GM19455 (cell line): ENCODE measurements around the gene EEF2KMT.
"Not testable (repeated sequence)": the region's sequence is repeated elsewhere in the genome, so short reads cannot be mapped to it uniquely, and the experiment has no call there.

Experiments used
- ATAC-seq: cut with Tn5 transposase; IDR thresholded peaks from one replicate; pipeline ENCODE4 v1.9.1; 2021; ENCODE audit not compliant: unreplicated experiment

The EEF2KMT gene

DNA sequence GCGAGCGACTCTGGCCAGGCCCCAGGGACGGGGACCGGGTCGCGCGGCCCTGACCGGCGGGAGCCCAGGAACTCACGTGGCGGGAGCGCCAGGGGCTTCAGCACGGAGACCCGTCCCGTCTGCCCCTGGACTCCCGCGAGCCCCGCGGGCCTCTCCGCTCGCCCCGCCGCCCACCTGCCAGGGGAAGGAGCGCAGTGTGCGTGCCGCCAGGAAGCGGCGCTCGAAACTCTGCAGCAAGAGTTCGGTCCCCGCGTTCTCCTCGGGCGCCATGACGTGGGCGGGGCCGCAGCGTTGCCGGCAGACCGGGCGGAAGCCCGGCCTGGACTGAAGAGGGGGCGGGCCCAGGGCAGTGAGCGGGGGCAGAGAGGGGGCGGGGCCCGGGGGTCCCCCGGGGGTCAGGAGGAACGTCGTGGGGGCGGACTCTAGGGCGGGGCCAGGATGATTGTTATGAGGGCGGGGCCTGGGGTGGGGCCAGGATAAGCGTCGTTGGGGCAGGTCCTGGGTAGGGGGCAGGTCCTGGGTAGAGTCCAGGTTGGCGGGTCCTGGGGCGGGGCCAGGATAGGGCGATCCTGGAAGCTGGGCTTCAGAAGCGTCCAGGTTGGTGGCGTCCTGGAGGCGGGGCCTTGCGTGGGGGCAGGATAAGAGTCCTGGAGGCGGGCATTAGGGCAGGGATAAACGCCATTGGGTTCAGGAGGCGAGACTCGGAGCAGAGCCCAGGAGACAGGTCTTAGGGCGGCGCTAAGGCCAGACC lies at the start of gene EEF2KMT:
EEF2KMT (minus strand) TSS at position 326 of the 751 bp plus-strand sequence; CDS start at position 270, 56 bp downstream.
- peak; percentile 95 for ATAC-seq

GRCh38 chr16:5144621-5144956 lies 47.0 kb upstream of the EEF2KMT start:
- ATAC-seq = not testable (repeated sequence)

DNA sequence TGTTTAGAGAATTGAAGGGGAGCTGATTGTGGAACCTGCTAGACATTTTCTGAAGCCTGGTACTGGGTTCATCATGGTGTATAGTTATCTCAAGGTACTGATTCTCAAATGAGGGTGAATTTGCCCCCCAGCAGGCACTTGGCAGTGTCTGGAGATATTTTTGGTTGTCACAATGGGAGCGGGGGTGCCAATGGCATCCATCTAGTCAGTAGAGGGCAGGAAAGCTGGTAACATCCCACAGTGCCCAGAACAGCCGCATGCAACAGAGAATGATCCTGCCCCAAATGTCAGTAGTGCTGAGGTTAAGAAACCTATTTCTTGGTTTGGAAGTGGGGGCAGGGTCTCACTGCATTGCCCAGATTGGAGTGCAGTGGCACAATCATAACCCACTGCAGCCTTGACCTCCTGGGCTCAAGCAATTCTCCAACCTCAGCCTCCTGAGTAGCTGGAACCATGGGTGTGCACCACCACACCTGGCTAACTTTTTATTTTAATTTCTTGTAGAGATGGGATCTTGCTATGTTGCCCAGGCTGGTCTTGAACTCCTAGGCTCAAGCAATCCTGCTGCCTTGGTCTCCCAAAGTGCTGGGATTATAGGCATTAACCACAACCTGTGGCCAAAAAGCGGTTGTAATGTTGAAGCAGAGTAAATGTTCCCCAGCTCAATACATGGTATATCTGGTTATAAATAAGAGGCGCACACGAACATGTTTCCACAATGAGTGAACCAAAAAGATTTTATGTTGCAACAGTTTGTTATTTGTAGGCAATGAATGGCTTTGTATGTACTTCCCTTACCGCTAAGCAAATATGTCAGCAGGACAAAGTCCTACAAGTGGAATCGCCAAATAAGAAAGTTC lies 46.4 kb upstream of the EEF2KMT start:
- no peak for ATAC-seq

GRCh38 chr16:5140151-5140550 lies 42.6 kb upstream of the EEF2KMT start:
- not testable (repeated sequence) for ATAC-seq

- ATAC-seq = not testable (repeated sequence)
These were observed 37.3 kb upstream of the EEF2KMT start for GRCh38 chr16:5134739-5135452.

DNA sequence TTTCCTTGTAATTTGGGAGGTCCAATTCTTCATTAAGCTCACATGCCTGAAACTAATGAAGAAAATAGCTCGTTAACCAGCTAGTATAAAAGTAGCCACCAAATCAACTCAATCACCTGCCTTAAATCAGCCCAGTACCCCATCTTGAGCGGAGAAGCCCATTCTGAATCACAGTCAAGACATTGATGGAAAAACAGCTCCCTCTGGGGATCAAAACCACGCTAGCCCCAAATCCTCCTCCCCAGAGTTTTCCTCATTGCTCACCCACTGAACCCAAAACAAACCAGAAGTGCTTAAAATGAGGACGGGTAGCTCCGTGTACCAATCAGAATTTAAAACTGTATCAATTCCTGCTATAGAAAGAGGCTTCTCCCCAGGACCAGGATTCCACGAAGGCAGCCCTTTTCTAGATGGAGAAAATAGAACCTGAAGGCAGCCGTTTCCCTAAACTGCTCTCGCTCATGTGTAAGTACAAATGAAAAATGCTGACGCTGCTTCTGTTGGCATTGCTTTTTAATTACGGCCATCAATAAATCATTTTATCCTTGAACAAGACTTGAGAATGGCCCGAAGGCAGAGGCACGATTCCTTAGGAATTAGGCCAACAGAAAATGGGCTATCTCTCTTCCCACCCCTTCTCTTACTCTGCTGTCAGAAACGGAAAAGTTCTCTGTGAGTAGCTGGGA lies 35.5 kb upstream of the EEF2KMT start:
- ATAC-seq = not testable (repeated sequence)

DNA sequence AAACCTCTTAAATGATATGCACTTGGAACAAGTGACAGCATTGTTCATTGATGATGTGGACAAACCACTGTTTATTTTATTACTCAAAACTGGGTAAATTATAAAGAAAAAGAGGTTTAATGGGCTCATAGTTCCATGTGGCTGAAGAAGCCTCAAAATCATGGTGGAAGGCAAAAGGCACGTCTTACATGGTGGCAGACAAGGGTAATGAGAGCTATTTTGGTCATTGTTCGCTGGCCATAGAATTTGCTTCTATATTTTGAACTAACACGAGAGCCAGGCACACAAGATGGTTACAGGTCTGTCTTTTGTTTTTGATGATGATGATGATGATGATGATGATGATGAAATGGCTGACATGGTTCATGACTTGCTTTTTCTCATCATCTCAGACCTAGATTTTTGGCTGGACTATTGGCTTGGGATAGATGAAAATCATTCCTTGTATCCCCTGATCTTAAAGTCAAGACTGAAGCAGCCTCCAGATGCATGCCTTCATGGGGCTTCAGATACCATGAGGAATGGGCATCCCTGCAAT lies 33.9 kb upstream of the EEF2KMT start:
- not testable (repeated sequence) for ATAC-seq

DNA sequence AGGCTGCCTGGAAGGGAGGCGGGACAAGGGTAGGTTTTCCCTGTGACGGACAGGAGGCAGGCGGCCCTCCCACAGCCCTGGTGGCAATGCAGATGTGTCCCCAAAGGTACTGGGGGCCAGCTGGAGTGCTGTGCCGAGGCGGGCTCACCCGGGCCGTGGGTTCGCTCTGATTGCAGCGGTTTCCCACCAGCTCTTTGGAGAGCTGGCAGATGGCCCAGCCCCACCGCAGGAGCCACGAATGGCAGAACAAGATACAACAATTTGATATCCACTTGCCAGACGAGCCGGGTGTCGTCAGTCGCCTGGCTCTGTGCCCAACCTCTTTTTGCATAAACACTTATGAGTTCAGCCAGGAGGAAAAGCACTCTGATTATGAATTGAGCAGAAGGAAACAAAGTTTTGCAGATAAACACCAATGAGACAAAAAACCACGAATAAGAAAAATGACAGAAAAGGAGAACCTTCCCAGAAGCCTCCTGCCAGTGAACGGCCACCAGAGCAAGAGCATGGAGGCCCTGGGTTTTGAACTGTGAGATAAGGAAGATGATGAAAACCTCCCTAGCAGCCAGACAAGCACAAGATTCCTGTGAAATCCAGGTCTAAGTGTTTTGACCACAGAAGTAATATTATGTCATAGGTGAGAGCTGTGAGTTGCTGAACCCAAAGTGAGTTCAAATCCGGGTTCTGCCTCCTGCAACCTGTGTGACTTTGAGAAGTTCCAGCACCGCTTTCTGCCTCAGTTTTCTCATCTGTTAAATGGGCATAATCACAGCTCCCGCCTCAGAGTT lies 19.9 kb upstream of the EEF2KMT start:
- not testable (repeated sequence) for ATAC-seq

DNA sequence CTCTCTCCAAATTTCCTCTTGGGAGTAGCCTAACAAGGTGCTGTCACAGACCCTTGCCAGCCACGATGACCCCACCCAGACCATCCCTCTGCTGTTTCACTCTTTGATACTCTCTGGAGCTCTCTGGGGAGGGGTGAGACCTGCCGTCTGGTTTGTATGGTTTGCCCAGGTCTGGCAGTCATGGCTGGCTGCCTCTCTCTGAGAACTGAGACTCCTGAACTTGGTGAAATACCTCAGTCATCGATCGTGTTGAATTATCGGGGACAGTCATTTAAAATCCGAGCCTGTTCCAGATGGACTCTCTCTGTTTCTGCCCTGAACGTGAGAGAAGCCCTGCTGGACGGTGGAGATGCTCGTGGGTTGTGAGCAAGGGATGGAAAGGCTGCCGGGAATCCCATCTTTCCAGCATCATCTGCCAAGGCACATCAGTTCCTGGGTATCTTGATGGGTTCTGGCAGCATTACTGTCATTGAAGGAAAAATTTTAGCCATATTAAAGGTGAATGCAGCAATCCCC lies 19.2 kb upstream of the EEF2KMT start:
- not testable (repeated sequence) for ATAC-seq

- not testable (repeated sequence) for ATAC-seq
These were observed 13.3 kb upstream of the EEF2KMT start for GRCh38 chr16:5110933-5111332.

DNA sequence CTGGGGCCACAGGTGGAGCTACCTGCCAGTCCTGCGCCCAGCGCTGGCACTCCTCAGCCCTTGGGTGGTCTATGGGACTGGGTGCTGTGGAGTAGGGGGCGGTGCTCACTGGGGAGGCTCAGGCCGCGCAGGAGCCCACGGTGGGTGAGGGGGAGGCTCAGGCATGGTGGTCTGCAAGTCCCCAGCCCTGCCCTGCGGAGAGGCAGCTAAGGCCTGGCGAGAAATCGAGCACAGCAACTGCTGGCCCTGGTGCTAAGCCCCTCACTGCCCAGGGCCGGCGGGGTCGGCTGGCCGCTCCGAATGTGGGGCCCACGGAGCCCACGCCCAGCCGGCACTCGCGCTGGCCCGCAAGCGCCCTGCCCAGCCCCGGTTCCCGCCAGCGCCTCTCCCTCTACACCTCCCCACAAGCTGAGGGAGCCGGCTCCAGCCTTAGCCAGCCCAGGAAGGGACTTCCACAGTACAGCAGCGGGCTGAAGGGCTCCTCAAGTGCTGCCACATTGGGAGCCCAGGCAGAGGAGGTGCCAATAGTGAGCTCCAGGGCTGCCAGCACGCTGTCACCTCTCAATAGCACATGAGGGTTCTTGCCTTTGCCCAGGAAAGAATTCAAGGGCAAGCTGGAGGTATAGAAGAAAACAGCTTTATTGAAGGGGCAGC lies 11.0 kb upstream of the EEF2KMT start:
- no peak for ATAC-seq

DNA sequence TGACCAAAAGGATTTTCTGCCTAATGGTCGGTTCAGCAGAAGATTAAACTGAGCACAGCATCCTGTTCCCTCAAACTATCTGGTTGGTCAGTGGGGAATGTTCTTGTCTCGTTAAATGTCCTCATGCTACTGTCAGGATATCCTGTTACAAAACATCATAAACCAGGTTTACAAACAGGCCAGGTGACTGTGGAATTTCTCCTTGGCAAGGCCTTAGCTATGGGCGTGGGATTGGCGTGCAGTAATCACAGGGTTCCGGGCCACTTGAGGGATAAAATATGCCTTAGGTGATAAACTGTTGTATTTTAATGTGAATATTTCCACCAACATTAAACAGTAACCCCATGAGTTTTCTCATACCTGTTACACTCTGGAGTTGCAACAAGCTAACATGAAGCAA lies 7.4 kb upstream of the EEF2KMT start:
- ATAC-seq = not testable (repeated sequence)

DNA sequence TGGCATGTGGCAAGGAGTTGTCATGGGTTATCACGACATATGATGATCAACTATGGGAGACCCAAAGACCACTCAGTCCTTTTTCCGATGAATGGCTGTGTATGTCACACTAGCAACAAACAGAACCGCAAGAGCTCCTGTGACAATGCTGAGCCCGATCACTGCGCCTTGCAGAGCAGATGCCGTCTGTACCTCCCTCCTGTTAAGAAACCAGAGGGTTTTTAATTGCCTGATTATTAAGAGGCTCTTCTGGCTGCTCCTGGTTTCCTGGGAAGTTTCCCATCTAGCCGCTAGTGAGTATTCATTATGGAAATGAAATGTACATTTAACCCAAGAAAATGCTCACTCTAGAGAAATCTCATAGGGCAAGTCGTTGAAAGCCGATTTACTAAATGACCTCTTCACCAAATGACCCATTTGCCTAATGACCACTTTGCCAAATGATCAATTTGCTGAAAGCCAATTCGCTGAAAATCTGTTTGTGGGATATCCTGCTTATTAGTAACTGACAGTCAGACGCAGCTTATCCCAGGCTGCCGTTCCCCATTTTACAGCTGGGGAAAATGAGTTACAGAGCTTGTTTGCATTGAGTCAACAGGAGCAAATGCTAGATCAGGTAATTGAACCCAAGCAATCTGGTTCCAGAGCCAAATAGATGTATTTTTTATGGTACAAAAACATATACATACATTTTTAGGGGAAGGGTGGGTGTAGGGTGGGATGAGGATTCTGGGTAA lies 5.9 kb upstream of the EEF2KMT start:
- not testable (repeated sequence) for ATAC-seq

DNA sequence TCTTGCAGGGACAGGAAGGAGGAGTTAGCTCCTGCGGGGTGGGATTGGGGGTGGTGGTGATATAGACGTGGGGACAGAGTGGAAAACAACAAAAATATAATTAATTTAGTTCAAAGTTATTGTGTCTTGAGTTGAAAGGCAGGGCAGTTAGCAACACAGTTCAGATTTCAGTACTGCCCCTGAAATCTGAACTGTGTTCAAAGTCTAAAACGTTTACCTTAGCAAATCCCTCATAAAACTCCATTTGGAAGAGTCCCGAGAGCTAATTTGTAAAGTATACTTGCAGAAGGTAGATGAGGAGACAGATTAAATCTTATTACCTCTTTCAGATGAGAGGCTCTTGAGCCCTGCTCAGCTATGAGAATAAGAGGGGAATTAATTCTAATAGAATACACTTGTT lies 1.6 kb upstream of the EEF2KMT start:
- not testable (repeated sequence) for ATAC-seq

DNA sequence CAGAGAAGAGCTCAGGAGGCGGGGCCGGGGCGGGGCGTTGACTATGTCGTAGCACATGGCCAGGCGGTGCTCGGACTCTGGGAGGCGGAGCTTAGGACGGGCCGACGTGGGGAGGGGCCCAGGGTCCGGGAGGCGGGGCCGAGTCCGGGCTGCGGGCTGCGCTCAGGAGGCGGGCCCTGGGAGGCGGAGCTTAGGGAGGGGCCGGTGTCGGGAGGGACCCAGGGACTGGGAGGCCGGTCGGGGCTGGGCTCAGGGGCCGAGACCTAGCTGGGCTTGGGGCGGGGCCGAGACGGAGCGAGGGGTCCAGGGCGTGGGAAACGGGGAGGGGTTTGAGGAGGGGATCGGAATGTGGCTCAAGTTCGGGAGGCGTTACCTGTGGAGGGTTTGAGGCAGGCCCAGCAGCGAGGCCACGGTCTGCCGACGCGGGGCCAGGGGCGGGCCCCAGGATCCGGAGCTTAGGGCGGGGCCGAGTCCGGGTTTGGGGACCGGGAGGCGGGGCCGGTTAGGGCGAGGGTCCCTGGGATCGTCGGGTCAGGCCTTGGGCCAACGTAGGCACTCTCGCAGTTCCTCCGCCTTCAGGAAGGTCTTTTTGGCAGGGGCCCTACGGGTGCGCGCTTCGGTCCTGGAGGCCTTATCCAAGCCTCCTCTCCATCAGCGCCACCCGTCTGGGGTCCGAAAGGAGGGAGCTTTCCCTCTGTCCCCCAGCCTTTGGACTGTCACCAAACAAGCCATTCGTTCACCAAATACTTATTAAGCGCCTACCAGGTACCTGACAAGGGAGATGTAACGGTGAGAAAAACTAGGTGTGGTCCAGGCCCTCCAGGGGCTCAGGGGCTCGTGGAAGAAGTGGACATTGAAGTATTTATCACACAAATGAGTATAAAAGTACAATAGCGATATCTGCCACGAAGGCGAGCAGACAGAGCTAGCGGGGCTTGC lies 895 bp upstream of the EEF2KMT start:
- peak; percentile 62 for ATAC-seq

DNA sequence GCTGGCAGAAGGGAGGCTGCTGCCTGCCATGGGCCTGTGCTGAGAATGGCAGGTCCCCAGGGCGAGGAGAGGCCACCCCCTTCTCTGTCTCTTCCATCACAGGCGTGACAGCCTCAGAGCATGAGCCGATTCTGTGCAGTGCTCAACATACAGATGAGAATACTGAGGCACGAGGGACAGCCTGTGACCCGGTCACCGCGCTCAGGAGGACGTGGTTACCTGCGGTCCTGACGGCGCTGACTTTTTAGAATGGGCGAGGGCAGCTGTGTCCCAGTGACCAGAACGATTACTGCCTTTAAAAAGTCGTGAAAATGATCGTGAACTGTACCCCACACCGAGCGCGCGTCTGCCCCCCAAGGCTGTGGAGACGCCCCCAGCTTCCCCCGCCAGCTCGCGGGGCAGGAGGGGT lies 530 bp downstream of the EEF2KMT start:
- not testable (repeated sequence) for ATAC-seq

DNA sequence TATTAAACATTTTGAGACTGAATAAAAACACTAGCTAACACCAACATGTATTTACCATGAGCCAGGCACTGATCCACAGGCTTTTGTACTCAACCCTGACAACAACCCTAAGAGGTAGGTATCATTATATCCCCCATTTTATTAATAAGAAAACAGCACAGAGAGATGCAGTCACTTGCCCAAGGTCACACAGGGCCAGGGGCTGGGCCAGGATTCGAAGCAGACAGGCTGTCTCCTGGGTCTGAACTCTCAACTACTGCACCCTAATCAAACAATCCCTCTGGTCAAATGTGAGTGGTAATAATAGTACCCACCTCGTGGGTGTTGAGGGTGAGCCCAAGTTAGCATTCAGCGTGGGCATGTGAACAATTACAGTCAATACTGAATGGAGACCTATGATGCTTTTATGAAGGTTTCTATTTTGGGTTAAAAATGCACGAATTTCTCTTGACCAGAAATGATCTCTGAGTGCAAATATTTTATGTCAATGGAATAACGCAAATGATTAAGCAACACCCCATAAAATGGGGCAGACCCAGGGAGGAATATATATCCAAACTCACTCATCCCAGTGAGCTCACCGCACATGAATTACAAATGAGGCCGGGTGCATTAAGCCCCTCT lies 1.0 kb downstream of the EEF2KMT start:
- ATAC-seq = not testable (repeated sequence)
